CD14-positive monocyte (primary cell): ENCODE data around the gene EIF4H. TPM values are rescaled to one million over a fixed set of nuclear protein-coding genes. Genes with fewer than 3 reads are reported as not detected.

Experiments
- DNase-seq, 3 donors: peaks; one replicate each; pipeline ENCODE4 v3.0.0-alpha.2; 2011 to 2022
- H2AFZ ChIP-seq: 2 replicates; pipeline ENCODE4 v1.6.0; 2012; ENCODE audit warnings: mild to moderate bottlenecking, low read depth, low read length, inconsistent platforms; ENCODE audit not compliant: insufficient read depth, poor library complexity, severe bottlenecking
- H3K27ac ChIP-seq, 2 donors: 1 replicate in 1 of 2; 2 replicates in 1 of 2; pipeline ENCODE4 v1.5.1; 2012 to 2013; ENCODE audit warnings: low read length in 2 of 2, control low read depth in 1 of 2, inconsistent platforms in 1 of 2, low read depth in 1 of 2, mild to moderate bottlenecking in 1 of 2
- H3K27me3 ChIP-seq, 2 donors: one replicate each; pipeline versions ENCODE4 v1.6.0 to v1.6.1; 2011 to 2013; ENCODE audit warnings: low read length in 2 of 2; ENCODE audit not compliant: control insufficient read depth in 2 of 2, insufficient read depth in 2 of 2
- H3K36me3 ChIP-seq, 2 donors: replicated peaks in 1 of 2; 1 replicate in 1 of 2; 2 replicates in 1 of 2; pipeline versions ENCODE4 v1.5.1 to v1.6.1; 2012 to 2013; ENCODE audit warnings: low read length in 2 of 2, control low read depth in 1 of 2, inconsistent platforms in 1 of 2, mild to moderate bottlenecking in 1 of 2; ENCODE audit not compliant: insufficient read depth in 2 of 2, control insufficient read depth in 1 of 2
- H3K4me1 ChIP-seq, 2 donors: 1 replicate in 1 of 2; 2 replicates in 1 of 2; pipeline versions ENCODE4 v1.5.1 to v1.6.1; 2012 to 2013; ENCODE audit warnings: low read length in 2 of 2, control low read depth in 1 of 2, inconsistent platforms in 1 of 2, mild to moderate bottlenecking in 1 of 2, moderate library complexity in 1 of 2; ENCODE audit not compliant: insufficient read depth in 2 of 2, control insufficient read depth in 1 of 2
- H3K4me2 ChIP-seq: replicated peaks from 2 replicates; pipeline ENCODE3; 2012; ENCODE audit warnings: low read length, moderate library complexity, mild to moderate bottlenecking; ENCODE audit not compliant: poor library complexity, severe bottlenecking; ENCODE audit errors: extremely low read depth
- H3K4me3 ChIP-seq, 3 experiments: fragments of 200-600 bp in 1 of 3; sonication (generic) in 1 of 3; replicated peaks in 1 of 3; 1 replicate in 2 of 3; 2 replicates in 1 of 3; pipeline ENCODE4 v1.5.1; 2011 to 2013; ENCODE audit warnings: low read length in 3 of 3, mild to moderate bottlenecking in 3 of 3, control low read depth in 2 of 3, low read depth in 2 of 3, inconsistent platforms in 1 of 3, moderate library complexity in 1 of 3
- H3K79me2 ChIP-seq: 2 replicates; pipeline ENCODE4 v1.6.0; 2012; ENCODE audit warnings: mild to moderate bottlenecking, control low read depth, inconsistent platforms, low read length, moderate library complexity; ENCODE audit not compliant: insufficient read depth
- H3K9ac ChIP-seq: 2 replicates; pipeline ENCODE4 v1.6.0; 2017; ENCODE audit warnings: low read length, mild to moderate bottlenecking; ENCODE audit not compliant: insufficient read depth, poor library complexity, severe bottlenecking
- H3K9me3 ChIP-seq, 2 donors: replicated peaks in 1 of 2; 1 replicate in 1 of 2; 2 replicates in 1 of 2; pipeline versions ENCODE4 v1.5.1 to v1.6.1; 2012 to 2013; ENCODE audit warnings: low read length in 2 of 2, control low read depth in 1 of 2; ENCODE audit not compliant: control insufficient read depth in 1 of 2, insufficient read depth in 1 of 2
- H4K20me1 ChIP-seq: 2 replicates; pipeline ENCODE4 v1.6.0; 2012; ENCODE audit warnings: mild to moderate bottlenecking, low read length, control low read depth, moderate library complexity; ENCODE audit not compliant: insufficient read depth
- H3K27ac Mint-ChIP-seq, 7 donors: one replicate each; pipeline ENCODE4 v1.8.0; 2020; ENCODE audit warnings: mild to moderate bottlenecking in 7 of 7, mixed read lengths in 7 of 7, moderate library complexity in 6 of 7, inconsistent platforms in 2 of 7
- H3K27me3 Mint-ChIP-seq, 3 donors: one replicate each; pipeline ENCODE4 v1.8.0; 2021 to 2022; ENCODE audit warnings: low read depth in 3 of 3, mild to moderate bottlenecking in 3 of 3, mixed read lengths in 3 of 3, moderate library complexity in 3 of 3, inconsistent platforms in 1 of 3
- H3K36me3 Mint-ChIP-seq, 2 donors: one replicate each; pipeline ENCODE4 v1.8.0; 2020; ENCODE audit warnings: mixed read lengths in 2 of 2, inconsistent platforms in 1 of 2, mild to moderate bottlenecking in 1 of 2
- H3K4me1 Mint-ChIP-seq: one replicate; pipeline ENCODE4 v1.8.0; 2020; ENCODE audit warnings: mild to moderate bottlenecking, mixed read lengths
- H3K4me3 Mint-ChIP-seq, 2 donors: one replicate each; pipeline ENCODE4 v1.8.0; 2020; ENCODE audit warnings: mild to moderate bottlenecking in 2 of 2, mixed read lengths in 2 of 2, moderate library complexity in 1 of 2
- H3K9me3 Mint-ChIP-seq, 7 donors: one replicate each; pipeline ENCODE4 v1.8.0; 2020 to 2022; ENCODE audit warnings: mixed read lengths in 7 of 7, mild to moderate bottlenecking in 6 of 7, moderate library complexity in 6 of 7, inconsistent platforms in 2 of 7
- CTCF ChIP-seq: fragments of 200-600 bp; IDR thresholded peaks from one replicate; pipeline ENCODE4 v1.8.0; 2022; ENCODE audit warnings: antibody characterized with exemption, mild to moderate bottlenecking
- WGBS: methylation state at CpG from one replicate; pipeline ENCODE4 v1.1.5; 2013; ENCODE audit warnings: missing lambda C conversion rate; ENCODE audit not compliant: insufficient coverage; 5-methylcytosine and 5-hydroxymethylcytosine counted together
- intact Hi-C, 2 donors: fragments of 100-400 bp; cut with micrococcal nuclease; formaldehyde crosslinking; loops; one replicate each; pipeline versions ENCODE4 v1.15.0 to v1.15.1; 2023
- polyA plus RNA-seq, 3 donors: library from polyadenylated mRNA; depleted of rRNA in 1 of 3; unstranded in 2 of 3; stranded (reverse) in 1 of 3; fragments of 300-500 nt in 2 of 3; fragments of >200 nt in 1 of 3; fragmentation: Illumina TruSeq in 2 of 3; gene quantifications; 1 replicate in 2 of 3; 2 replicates in 1 of 3; pipeline ENCODE4 v1.2.3, GENCODE V29; 2012 to 2021

EIF4H gene
- polyA plus RNA-seq, 3 donors: 162 to 234 (median 206) TPM

DNA sequence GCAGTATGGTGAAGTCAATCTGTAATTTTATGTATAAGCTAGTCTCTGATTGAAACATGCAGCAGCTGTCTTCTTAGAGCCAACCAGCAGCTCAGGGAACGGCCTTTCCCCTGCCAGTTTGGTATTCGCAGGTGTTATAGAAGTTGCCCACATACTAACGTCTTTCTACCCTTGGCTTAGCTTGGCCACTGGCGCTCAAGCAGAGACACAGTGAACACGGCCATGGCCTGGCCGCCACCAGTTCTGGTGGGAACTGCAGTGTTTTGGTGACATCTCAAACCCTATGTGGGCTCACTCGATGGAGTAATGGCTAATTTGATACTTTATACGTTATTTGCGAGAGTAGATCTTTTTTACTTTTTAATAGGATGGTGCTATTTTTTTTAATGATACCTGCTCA lies 17.1 kb downstream of the EIF4H start:
- H3K36me3 Mint-ChIP-seq: peaks cover 87 to 99% of the 10 kb centered on the region in 2 donors

DNA sequence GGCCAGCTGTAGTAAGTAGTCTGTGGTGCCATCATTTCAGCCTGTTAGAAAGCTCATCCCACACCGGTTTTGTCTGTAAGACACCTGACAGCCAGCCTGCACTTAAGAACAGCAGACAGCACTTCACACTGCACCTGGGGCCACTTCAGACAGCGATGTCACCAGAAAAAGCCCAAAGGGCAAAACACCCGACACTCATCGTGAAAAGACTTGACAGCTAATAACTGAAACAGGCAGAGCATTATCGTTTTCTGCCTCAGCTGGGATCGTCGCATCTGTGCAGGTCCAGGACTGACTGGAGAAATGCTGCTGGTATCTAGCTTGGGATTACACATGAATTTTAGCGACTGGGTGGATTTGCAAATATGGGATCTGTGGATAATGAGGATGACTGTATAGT lies 18.9 kb downstream of the EIF4H start:
- H3K4me3 Mint-ChIP-seq: no peak overlapping the region
- no peaks in the 10 kb centered on the region for H3K27me3 Mint-ChIP-seq
- Histone ChIP-seq H3K9me3 (no peaks in the 10 kb centered on the region), H3K9ac (no peak overlapping the region), H3K4me3 (no peak overlapping the region), H3K4me2 (no peak overlapping the region), H2AFZ (no peak overlapping the region), H3K4me1 (no peaks in the 10 kb centered on the region), H3K79me2 (peaks cover 41% of the 10 kb centered on the region), H3K27ac (no peak overlapping the region), H3K36me3 (peaks cover 77 to 94% of the 10 kb centered on the region in 2 donors), H4K20me1 (peaks cover 79% of the 10 kb centered on the region), H3K27me3 (no peaks in the 10 kb centered on the region)
- intact Hi-C loops: no loop called here
- no peak for DNase-seq
- H3K4me1 Mint-ChIP-seq: peaks cover 2% of the 10 kb centered on the region
- 97% methylated on average over 8 of the region's 8 CpGs for WGBS
- peaks cover 81 to 94% of the 10 kb centered on the region in 2 donors for H3K36me3 Mint-ChIP-seq
- peak overlapping the region in 2 of 7 donors; percentile 19 to 36 for H3K27ac Mint-ChIP-seq
- no peaks in the 10 kb centered on the region for H3K9me3 Mint-ChIP-seq
- no peak for TF ChIP-seq CTCF

More for the DNA sequence above, 17.1 kb downstream of the EIF4H start:
- Mint-ChIP-seq H3K9me3 (no peaks in the 10 kb centered on the region), H3K27ac (no peak overlapping the region), H3K27me3 (no peaks in the 10 kb centered on the region), H3K4me1 (peaks cover 4% of the 10 kb centered on the region), H3K4me3 (no peak overlapping the region)
- Histone ChIP-seq H4K20me1 (peaks cover 88% of the 10 kb centered on the region), H3K4me1 (no peaks in the 10 kb centered on the region), H3K4me3 (no peak overlapping the region), H3K9ac (no peak overlapping the region), H3K36me3 (peaks cover 80 to 96% of the 10 kb centered on the region in 2 donors), H3K9me3 (no peaks in the 10 kb centered on the region), H3K79me2 (peaks cover 59% of the 10 kb centered on the region), H2AFZ (no peak overlapping the region), H3K27ac (no peak overlapping the region), H3K27me3 (no peaks in the 10 kb centered on the region), H3K4me2 (no peak overlapping the region)
- no peak for TF ChIP-seq CTCF
- no peak for DNase-seq
- WGBS: 90% methylated on average over 4 of the region's 9 CpGs
- intact Hi-C loops: no loop called here
